ENCODE data around the gene SLC37A2.
"Not testable (repeated sequence)": the region's sequence is repeated elsewhere in the genome, so short reads cannot be mapped to it uniquely, and the experiment has no call there.

SLC37A2 gene

DNA sequence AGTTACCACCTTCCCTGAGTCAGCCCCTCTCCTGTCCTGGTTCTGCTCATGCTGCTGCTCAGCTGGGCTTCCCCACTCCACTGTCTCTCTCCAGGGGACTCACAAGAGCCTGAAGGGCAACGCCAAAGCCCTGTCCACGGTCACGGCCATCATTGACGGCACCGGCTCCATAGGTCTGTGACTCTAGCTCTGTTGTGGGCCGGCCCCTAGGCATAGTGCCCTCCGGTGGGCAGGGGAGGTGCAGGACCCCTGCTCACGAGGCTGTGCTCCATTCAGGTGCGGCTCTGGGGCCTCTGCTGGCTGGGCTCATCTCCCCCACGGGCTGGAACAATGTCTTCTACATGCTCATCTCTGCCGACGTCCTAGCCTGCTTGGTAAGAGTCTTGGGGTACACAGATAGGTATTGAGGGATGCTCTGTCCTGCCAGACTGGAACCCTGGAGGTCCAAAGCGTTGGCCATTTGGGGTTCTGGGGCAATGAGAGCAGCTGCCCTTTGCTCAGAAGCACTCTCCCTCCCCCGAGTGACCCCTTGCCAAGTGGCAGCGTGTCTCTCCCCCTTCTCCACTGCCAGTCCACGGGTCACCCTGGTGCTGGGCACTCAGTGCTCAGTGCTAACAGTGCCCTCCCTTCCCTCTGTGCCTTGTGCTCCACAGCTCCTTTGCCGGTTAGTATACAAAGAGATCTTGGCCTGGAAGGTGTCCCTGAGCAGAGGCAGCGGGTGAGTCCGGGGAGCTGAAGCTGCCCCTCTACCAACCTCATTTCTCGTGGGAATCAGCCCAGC, 22.4 kb downstream of the SLC37A2 start:
- DNase-seq, result no peak

DNA sequence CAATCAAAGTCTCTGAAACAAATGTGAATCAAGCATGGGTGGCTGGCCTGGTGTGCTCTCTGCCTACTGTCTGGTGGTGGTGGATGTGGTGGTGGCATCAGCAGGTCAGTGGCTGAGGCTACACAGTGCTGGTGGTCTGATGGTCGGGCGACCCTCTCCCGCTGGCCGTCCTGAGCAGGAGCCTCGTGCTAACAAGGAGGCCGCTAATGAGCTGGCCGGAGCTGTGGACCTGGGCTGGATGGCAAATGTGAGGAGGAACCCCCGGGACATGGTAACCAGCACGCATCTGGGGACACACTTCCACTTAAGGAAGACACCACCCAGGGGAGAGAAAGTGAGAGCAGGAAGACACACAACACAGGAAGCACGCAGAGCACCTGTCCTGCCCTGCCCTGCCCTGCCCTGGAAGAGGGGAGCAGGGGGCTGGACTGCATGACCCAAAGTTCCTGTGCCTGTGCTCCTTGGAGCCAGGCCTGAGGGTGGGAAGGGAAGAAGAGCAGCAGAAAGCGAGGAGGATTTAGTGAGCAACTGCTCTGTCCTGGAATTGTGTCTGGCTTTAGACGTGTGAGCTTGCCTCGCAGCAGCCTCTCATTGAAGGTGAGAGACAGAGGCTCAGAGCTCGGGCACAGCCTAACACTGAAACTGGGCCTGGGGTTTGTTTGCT, 23.7 kb downstream of the SLC37A2 start:
- no peak for DNase-seq

DNA sequence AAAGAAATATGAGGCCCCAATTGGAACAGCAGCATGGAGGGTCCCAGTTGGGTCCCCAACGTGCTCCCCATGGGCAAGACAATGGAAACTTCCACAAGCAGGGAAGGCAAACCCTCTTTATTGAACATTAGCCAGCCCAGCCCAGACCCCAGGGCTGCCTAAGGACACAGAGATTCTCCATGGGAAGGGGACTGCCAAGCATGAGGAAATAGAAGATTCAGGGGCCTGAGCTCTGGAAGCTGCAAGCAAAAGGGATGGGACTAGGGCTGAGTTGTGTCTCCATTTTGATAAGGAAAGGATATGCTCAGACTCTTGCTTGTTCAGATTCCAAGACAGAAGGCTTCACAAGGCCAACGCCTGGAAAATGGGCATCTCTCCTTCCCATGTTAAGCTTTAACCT, 25.0 kb downstream of the SLC37A2 start:
- DNase-seq, result no peak

DNA sequence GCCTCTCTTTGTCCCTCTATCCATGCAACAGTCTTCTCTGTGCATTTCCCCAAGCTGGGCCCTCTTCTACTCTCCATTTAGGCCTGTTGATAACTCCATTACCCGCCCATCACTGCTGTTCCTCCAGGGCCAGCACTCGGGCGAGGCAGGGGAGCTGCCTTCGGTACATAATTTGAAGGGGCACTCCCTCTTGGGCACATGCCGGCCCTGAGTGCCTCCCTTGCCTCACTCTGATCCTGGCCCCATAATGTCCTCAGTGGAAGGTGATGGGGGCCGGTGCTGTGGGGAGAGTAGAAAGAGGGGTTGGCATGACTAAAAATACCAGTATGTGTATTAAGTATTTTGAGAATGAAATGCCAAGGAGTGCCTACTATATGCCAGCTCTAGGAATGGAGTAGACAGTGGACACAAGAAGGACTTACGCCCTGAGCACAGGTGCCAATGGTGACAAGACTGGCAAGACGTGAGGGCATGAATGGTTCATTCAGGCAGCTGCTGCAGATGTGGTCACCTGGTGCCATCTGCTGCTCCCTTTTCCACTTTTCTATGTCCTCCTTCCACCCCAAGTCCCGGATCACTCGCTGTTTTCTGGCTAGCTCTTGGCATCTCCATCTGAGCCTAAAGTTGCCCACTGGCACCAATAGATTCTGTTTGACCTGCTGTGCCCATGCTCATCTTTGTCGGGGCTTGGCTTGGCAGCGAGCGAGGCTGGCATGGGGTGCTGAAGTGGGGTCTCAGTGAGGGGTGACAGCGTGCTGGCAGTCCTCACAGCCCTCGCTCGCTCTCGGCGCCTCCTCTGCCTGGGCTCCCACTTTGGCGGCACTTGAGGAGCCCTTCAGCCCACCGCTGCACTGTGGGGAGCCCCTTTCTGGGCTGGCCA, 25.7 kb downstream of the SLC37A2 start:
- DNase-seq, result no peak

DNA sequence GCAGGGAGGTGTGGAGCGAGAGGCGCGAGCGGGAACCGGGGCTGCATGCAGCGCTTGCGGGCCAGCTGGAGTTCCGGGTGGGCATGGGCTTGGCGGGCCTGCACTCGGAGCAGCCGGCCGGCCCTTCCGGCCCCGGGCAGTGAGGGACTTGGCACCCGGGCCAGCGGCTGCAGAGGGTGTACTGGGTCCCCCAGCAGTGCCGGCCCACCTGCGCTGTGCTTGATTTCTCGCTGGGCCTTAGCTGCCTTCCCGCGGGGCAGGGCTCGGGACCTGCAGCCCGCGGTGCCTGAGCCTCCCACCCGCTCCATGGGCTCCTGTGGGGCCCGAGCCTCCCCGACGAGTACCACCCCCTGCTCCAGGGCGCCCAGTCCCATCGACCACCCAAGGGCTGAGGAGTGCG, 26.4 kb downstream of the SLC37A2 start:
- DNase-seq, result not testable (repeated sequence)

DNA sequence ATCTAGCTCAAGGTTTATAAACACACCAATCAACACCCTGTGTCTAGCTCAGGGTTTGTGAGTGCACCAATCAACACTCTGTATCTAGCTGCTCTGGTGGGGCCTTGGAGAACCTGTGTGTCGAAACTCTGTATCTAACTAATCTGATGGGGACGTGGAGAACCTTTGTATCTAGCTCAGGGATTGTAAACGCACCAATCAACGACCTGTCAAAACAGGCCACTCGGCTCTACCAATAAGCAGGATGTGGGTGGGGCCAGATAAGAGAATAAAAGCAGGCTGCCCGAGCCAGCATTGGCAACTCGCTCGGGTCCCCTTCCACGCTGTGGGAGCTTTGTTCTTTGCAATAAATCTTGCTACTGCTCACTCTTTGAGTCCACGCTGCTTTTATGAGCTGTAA, 27.0 kb downstream of the SLC37A2 start:
- DNase-seq, result not testable (repeated sequence)

DNA sequence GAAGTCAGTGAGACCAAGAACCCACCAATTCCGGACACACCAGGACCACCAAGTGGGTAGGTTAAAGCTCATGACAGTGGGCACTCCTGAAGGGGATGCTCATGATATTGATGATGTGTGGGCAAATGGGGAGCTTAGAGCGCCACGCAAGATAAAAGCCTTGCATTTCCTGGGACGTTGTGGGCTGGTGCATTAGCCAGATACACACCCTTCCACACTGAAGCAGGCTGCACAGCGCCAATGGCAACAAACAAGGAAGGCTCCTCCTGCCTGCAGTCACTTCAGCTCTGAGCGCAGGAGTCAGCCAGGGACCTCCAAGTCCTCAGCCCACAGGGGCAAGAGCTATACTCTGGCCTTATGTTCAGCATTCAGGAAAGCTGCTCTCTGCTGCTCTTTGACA, 27.7 kb downstream of the SLC37A2 start:
- DNase-seq, result no peak

DNA sequence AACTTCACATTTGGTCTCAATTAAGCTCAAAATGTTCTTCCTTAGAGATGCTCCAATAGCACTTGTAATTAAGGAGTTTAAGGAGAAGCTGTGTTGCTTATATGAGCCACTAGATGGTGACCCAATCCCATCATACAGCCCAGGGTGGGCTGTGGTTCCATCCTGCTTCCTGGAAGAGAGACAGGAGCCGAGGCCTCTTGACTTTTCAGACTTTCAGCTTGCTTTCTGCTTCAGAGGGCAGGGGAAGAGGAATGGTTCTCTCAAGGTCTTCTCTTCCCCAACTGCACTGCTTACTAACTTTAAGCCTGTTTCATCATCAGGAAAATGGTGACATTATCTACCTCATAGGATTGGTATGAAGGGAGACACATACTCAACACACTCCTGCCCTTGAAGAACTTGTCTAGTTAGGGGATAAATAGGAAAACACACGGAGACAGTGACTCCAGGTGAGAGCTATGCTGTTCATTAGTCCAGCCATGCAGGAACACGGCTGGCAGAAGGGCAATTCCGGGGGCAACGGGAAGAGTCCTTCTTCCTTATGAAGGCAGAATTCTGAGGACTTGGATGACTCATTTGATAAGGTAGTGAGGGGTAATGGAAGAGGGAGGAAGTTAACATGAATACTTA, 28.3 kb downstream of the SLC37A2 start:
- no peak for DNase-seq

DNA sequence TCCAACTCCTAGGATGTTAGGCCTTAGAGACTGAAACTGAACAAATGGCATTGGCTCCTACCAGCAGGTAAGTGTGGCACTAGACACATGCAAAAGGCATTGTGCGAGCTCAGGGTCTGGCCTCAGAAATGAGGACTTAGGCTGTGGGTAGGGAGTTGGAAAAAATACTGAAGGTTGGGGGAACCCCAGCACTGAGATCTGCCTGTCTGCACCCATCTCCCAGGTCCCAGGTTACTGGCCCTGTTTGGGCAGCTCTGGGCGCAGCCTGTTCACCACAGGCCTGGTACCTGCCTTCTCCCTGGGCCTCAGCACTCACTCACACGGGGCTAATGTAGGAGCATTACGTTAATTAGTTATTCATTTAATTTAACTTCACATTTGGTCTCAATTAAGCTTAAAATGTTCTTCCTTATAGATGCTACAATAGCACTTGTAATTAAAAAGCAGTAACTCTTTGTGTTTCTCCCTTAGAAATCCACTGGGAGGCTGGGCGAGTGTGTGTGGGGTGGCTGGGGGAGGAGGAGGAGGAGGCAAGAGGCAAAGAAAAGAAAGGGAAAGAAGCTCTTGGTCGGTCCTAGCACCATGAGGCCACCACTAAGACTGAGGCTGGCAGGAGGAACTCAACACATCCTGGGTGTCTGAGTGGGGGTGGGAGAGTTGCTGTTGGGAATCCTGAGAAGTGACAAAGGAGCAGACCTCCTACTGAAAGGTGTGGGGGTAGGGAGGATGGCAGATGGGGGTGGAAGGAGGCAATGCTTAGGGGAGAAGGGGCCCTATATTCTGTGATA, 29.0 kb downstream of the SLC37A2 start:
- no peak for DNase-seq

DNA sequence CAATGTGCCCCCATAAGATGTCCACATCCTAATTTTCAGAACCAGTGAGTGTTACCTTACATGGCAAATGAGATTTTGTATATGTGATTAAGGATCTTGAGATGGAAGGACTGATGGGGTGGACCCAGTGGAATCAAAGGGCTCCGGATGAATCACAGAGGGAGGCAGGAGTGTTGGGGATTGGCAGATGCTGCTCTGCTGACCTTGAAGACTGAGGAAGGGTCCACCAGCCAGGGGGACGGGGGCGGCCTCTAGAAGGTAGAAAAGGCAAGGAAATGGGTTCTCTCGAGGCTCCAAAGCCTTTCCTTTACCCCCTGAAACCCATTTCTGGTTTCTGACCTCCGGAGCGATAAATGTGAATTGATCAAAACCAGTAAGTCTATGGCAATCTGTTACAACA, 29.6 kb downstream of the SLC37A2 start:
- DNase-seq, result no peak

DNA sequence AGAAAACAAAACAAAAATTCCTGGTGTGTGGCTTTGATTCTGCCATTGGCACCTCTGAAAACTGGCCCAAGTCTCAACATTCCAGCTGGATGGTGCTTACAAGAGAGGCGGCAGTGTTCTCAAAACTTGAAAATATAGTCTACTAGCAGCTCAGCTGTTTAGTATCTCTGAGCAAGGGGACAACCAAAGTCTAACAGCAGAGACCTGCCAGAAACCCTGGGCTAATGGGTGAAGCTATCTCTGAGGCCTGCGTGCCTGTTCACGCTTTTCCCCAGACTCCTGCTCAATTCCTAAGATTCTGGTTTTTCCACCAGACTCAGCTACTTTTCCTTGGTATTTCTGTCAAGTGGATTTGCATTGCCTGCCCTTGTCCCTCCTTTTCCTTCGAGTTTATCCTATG, 30.4 kb downstream of the SLC37A2 start:
- no peak for DNase-seq

DNA sequence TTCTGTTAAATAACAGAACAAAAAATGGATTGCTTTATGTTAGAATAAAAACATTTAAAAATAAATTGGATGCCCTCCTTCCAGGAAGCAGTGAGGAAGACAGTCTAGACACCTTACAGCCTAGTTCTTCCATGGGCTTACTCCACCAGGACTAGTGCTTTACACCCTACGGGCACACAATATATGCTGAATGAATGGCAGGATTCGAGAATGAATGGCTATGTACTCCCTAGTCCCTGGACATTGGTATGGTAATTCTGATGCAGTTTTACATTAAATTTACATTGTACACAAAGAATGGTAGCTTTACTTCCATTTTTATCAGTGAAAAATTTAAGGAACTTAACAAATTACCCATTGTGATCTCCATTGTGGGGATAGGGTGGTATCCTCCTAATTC, 31.6 kb downstream of the SLC37A2 start:
- no peak for DNase-seq

DNA sequence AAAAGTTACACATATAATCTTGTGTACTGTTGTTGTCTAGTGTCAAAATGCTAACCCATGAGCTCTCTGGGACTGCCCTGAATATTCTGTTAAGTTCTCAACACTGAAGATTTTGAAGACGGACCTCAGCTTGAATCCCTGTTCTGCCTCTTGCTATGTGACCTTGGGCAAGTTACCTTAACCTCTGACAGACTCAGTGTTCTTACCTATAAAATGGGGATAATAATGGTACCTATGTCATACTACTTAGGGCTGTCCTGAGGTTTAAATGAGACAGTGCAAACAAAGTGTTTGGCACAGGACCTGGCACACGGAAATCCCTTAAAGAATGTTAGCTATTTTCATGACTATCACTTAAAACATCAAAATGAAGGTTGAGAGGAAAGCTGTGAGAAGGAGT, 37.0 kb downstream of the SLC37A2 start:
- no peak for DNase-seq

DNA sequence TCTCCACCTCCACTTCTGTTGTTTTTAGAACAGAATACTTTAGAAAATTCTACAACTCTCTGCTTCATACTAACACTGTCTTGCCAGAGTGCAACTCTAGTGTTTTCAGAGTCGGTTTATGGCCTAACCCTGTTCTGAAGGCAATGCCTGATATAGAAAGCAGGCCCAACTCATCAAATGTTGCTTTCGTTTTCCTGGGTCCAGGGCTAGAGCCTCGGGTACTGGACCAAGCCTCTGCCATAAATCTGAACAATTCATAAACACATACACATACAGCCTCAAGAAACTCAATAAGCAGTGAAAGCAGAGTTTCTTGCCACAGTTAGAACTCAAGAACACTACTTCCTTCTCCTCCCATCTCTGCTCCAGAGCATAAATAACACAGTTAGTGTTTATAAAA, 38.5 kb downstream of the SLC37A2 start:
- no peak for DNase-seq

DNA sequence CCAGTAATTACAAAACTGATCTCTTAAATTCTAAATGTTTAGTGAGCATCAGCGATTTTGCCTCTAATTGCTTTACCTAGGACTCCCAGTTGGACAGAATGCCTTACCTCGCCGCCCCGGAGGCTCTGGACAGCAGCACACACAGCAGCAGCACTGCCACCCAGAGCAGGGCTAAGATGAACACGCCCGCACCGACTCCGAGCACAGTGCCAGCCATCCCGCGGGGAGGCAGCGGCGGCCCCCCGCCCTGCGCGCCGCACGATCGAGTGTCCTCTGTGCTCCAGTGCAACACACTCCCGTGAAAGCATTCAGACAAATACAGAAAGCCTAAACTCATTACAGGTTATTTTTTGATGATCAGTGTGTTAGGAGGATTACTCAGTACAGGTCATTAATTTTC, 38.9 kb downstream of the SLC37A2 start:
- no peak for DNase-seq

DNA sequence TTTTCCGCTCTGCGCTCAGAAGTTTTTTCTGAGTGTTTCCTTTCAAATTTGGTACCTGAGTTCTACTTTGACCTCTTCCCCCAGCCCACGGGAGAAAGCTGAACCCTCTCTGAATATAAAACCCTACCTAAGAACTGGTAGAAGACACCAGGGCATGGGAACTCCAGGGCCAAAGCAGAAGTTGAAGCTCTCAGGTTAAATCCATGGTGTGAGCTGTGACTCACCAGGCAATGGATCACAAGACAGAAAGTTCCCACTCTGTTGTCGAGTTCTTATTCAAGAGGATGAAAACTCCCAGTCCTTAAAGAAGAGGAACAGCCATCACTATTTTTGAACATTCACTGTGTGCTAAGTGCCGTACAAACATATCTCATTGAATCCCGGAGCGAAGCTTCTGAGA, 39.4 kb downstream of the SLC37A2 start:
- no peak for DNase-seq

DNA sequence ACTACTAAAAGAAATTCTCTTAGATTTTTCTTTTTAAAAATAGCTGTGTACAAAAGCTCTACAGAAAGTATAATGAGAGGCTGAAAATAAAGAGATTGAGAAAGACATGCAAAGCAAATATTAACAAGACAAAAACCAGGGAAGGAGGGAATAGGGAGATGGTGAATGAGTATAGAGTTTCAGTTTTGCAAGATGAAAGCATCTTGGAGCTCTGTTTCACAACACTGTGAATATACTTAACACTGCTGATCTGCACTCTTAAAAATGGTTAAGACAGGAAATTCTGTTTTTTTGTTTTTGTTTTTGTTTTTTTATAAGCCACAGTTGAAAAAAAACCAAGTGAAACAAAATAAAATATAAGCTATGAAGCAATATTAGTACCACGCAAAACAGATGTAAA, 42.8 kb downstream of the SLC37A2 start:
- DNase-seq, result no peak

DNA sequence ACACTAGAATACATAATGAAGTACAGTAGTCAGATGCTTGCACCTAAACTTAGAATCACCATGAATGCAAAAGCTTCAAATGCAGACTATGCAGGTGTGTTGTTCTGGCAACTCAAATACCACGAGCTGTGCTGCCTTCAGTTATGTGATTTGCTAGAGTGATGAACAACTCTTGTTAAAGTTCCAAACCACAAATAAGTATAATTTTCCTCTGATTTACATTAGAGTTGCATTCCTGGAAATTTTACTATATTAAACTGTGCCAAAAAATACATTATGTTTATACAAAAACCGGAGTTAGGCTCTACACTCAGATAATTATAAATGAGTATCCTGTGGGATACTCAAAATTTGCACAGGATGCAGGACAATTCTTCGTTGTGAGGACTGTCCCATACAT, 45.4 kb downstream of the SLC37A2 start:
- no peak for DNase-seq

DNA sequence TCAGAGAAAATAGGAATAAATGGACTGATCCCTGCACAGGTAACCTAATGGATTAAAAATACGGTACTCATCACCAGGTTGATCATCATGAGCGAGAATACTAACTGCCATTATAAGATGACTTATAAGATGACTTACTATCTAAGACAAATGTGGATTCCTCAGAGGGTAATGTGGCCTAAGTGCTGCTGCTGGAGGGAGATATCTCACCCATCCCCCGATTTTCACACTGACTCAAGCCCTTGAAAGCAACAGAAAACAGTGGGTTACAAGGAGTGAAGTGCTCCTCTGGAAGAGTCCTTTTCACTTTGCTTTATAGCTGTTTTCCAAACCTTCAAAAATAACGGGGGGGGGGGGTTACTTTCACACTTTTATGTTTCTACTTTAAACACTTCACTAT, 47.4 kb downstream of the SLC37A2 start:
- DNase-seq, result no peak

DNA sequence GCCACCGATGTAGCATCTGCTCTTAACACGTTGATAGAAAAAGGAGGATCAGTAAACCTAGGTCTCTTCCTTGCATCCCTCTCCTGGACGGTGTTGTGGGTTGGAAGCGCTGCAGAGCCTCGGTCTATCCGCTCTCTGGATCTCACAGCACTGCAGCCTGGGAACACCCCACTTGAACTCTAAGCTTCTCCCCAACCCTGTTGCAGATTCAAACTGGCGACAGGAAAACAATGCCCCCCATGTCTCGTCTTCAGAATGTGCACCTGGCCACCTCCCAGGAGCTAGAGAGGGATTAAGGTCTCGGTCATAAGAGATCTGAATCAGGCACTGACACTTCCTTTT, 47.9 kb downstream of the SLC37A2 start:
- no peak for DNase-seq

DNA sequence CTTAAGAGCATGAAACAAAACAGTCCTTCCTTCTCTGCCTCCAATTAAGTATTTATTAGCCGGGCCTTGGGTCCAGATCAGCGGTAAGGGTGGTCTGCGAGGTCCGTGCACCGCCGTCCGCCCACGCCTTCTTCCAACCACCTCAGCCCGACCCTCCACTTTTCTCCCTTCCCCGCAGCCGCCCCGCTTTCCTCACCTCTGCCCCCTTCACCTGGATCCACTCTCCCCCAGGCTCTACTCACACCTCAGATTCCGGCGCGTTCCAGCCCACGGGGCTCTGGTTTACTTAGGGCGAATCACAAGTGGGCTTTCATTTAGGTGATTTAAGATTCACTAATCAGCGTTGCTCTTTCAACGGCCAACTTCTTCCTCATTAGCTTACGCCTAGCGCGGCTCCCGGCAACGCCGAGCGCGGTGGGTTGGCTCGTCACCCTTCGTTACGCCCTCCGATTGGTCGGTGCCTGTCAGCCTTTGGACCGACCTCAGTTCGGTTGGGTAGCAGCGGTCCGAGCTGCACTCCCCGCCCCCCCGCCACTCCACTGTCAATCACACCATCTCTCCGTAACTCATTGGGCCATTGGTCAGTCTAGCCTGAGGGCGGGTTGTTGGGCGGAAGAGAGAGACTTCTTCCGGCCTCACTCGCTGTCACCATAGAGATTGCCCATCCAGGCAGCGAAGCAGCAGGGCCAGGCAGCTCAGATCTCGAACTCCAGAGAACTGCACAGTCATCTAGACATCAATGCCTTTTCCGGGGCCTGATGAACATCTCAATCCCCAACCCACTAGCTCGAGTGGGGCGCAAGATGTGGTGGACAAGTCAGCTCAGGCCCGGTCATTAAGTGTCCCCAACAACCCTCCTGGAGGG, 48.5 kb downstream of the SLC37A2 start, which contains the start of gene TMEM218:
Gene TMEM218 (minus strand): TSS at position 284 of the 865 bp plus-strand sequence. CDS start 9,385 bp downstream, outside the sequence.
- peak; percentile 91 for DNase-seq
